ENCODE results near the gene CBFA2T3. TPM values are rescaled to one million over a fixed set of nuclear protein-coding genes. Genes with fewer than 3 reads are reported as not detected.

The CBFA2T3 gene
- total RNA-seq, 1 donor, result 1.3 TPM

- Histone ChIP-seq H3K9me3 (ENCODE audit: low read depth, low read length) (no peaks in the 10 kb centered on the region), H3K27me3 (ENCODE audit: insufficient read depth, low read length) (no peaks in the 10 kb centered on the region), H3K4me1 (ENCODE audit: insufficient read depth, low read length) (peaks cover 21% of the 10 kb centered on the region), H3K4me3 (ENCODE audit: low read length) (no peak overlapping the region)
Observed at GRCh38 chr16:88993166-88993761, 16.3 kb upstream of the CBFA2T3 start.

- Histone ChIP-seq H3K4me1 (ENCODE audit: insufficient read depth, low read length) (peaks cover 21% of the 10 kb centered on the region), H3K27me3 (ENCODE audit: insufficient read depth, low read length) (no peaks in the 10 kb centered on the region), H3K4me3 (ENCODE audit: low read length) (no peak overlapping the region), H3K9me3 (ENCODE audit: low read depth, low read length) (no peaks in the 10 kb centered on the region)
Observed at GRCh38 chr16:88992351-88993165, 15.6 kb upstream of the CBFA2T3 start.

DNA sequence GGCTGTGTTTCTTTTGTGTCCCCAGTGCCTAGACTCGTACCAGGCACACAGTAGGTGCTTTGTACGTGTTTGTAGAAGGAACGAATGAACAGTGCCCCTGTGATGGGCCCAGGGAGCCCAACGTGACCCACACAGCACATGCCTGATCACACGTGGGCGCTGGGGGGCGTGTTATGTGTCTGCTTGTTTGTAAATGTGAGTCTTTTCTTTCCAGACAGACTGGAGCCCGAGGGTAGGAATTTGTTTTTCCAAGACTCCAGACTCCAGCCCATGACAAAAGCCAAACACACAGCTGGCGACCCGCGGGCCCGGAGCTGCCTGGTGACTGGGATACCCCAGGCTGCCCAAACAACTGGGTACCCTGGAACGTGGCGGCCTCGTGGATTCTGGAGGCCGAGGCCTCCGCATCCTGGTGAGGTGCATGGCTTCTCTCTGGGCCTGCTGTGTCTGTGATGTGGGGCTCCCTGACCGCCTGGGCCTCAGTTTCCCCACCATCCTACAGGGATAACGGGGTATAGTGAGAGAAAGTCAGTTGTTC is 14.9 kb upstream of the CBFA2T3 start:
- H3K4me1 ChIP-seq (ENCODE audit: insufficient read depth, low read length), result peaks cover 21% of the 10 kb centered on the region
- no peak overlapping the region for H3K4me3 ChIP-seq (ENCODE audit: low read length)
- no peaks in the 10 kb centered on the region for H3K27me3 ChIP-seq (ENCODE audit: insufficient read depth, low read length)
- H3K9me3 ChIP-seq (ENCODE audit: low read depth, low read length), result no peaks in the 10 kb centered on the region

- Histone ChIP-seq H3K9me3 (ENCODE audit: low read depth, low read length) (no peaks in the 10 kb centered on the region), H3K4me1 (ENCODE audit: insufficient read depth, low read length) (peaks cover 21% of the 10 kb centered on the region), H3K4me3 (ENCODE audit: low read length) (no peak overlapping the region), H3K27me3 (ENCODE audit: insufficient read depth, low read length) (no peaks in the 10 kb centered on the region)
Observed at GRCh38 chr16:88989852-88990547, 13.0 kb upstream of the CBFA2T3 start.

DNA sequence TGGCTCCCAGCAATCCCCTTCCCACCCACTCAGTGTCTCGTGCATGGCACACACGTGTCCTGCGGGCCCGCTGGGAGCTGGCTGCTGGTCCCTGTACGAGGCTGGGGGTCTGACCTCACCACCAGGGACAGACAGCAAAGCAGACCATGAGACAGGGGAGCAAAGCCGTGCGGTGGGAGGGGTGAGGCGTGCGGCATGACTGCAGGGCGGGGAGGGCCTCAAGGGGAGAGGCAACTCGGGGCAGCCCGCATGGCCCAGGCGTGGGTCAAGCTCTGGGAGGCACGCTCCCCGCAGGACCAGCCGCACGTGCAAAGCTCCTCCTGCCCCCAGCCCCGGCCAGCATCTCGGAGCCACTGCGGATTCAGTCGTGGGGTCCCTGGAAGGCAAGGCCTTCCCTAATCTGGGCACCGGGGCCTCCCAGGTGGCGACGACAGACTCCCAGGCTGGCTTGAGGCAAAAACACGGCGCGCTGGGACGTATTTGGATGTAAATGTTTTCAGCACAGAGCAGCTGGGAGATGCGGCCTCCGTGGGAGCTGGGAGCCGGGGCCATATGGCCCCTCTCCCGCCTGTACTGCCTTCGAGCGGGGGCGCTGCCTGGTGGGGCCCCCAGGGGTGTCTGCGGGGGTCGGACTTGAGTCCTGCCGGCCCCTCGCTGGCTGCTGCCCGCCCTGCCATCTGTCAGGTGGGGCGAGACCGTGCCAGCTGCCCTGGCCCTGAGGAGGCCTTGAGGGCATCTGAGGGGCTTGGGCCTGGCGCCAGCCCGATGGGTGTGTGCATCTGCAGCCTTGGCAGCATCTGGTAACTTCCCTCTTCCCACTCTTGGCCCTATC is 12.2 kb upstream of the CBFA2T3 start:
- Histone ChIP-seq H3K4me1 (ENCODE audit: insufficient read depth, low read length) (peaks cover 27% of the 10 kb centered on the region), H3K9me3 (ENCODE audit: low read depth, low read length) (no peaks in the 10 kb centered on the region), H3K27me3 (ENCODE audit: insufficient read depth, low read length) (no peaks in the 10 kb centered on the region), H3K4me3 (ENCODE audit: low read length) (no peak overlapping the region)

DNA sequence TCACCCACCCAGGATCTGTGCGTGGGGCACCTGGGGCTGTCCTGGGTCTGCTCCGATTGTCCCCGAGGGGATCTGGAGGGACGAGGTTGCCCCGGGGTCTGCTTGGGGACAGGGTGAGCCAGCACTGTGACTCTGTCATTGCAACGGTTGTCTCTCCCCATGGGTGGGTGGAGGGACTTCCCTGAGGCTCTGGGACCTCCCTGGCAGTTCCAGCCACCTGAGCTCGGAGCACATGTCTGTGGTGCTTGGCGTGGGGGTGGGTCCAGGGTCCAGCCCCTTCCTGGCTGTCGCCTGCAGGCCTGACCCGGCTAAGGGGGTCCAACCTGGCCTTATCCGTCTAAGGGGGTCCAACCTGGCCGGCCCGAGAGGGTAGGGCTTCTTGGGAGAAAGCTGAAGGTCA is 8.5 kb upstream of the CBFA2T3 start:
- Histone ChIP-seq H3K4me3 (ENCODE audit: low read length) (no peak overlapping the region), H3K4me1 (ENCODE audit: insufficient read depth, low read length) (peaks cover 13% of the 10 kb centered on the region), H3K27me3 (ENCODE audit: insufficient read depth, low read length) (no peaks in the 10 kb centered on the region), H3K9me3 (ENCODE audit: low read depth, low read length) (no peaks in the 10 kb centered on the region)

DNA sequence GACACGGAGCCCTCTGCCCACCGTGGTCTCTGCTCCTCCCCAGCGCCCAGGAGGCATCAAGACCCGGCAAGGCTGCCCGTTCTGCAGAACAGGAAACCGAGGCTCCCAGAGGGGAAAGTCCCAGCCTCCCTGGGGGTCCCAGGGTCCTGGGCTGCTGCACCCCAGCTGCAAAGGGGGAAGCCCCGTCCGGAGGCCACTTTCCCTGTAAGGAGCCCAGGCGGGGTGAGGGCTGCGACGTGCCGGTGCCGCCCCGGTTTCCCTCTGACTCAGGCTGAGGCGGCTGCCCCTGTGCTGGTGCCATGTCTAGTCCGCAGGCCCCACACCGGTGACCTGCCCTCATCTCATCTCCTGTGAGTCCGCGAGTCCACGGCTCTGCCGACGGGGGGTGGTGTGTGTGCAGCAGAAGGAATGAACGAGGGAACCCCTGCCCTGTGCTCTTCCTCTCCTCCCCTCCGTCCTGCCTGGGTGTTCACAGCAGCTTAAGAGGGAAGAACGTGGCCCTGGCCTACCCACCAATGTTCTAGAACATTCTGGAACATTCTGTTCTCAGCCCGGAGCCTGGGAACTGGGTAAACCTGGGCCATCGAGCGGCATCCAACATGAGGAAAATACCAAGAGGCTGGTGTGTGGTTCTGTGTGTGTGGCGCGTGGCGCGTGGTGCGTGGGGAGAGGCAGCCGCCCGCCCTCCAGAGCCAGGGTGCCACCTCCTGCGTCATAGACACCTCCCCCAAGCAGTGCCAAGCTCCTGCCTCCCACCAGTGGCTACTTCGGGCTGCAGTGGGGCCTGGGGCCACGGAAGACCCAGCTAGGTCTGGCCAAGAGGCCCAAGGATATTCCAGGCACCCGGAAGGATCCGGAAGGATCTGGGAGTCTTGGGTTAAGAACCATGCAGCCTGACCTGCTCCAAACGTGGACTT is 7.0 kb upstream of the CBFA2T3 start:
- H3K4me3 ChIP-seq (ENCODE audit: low read length), result no peak overlapping the region
- H3K9me3 ChIP-seq (ENCODE audit: low read depth, low read length), result no peaks in the 10 kb centered on the region
- H3K4me1 ChIP-seq (ENCODE audit: insufficient read depth, low read length), result peaks cover 16% of the 10 kb centered on the region
- no peaks in the 10 kb centered on the region for H3K27me3 ChIP-seq (ENCODE audit: insufficient read depth, low read length)

DNA sequence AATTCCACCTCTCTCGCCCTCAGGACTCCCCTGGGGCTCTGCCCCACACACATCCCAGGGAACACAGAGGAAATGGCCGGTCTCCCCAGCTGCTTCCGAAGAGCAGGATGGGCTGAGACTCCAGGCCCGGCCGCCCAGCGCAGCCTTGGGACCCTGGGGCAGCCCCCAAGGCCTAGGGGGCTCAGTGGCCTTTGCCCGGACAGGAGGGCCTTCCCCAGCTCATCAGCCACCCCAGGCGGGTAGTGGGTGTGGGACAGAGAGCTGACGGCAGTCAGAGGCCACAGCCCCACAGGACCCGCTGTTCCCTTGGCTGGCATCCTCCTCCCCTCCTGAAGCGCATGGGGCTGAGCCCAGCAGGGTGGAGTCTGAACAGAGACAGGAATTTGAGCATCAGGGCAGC is 6.2 kb upstream of the CBFA2T3 start:
- Histone ChIP-seq H3K4me1 (ENCODE audit: insufficient read depth, low read length) (peaks cover 25% of the 10 kb centered on the region), H3K9me3 (ENCODE audit: low read depth, low read length) (no peaks in the 10 kb centered on the region), H3K27me3 (ENCODE audit: insufficient read depth, low read length) (no peaks in the 10 kb centered on the region), H3K4me3 (ENCODE audit: low read length) (no peak overlapping the region)

DNA sequence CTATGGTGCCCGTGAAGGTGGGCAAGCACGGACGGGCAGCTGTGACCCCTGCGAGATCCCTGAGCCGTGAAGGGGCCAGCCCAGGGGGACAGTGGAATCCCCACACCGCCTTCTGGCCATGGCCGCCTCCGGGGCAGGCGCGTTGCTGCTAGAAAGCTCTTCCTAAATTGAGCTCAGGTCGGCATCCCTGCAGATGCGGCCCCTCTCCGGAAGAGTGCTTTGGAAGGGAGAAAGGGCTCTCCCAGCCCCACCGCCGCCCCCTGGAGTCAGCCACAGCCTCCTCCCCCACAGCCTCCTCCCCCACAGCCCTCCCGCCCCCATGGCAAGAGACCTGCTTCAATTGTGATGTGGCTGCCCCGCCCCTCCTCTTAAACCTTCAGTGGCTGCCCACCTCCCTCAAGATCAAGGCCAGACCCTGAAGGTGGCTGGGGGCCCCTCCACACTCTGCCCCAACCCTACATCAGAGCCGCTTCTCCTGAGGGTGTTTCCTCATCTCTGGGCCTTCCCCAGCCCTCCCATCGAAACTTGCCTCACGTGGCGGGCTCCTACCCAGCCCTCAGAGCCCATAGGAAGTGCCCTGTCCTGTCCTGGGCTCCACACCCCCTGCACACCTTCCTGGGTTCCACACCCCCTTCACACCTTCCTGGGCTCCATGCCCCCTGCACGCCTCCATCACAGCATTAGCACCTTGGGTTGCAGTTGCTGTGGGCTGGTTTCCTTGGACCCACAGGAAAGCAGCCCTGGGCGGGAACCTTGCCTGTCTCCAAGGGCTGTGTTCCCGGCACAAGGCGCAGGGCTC is 5.5 kb upstream of the CBFA2T3 start:
- Histone ChIP-seq H3K27me3 (ENCODE audit: insufficient read depth, low read length) (no peaks in the 10 kb centered on the region), H3K4me1 (ENCODE audit: insufficient read depth, low read length) (peaks cover 32% of the 10 kb centered on the region)

GRCh38 chr16:88979353-88980015 is 2.5 kb upstream of the CBFA2T3 start:
- Histone ChIP-seq H3K4me1 (ENCODE audit: insufficient read depth, low read length) (peaks cover 41% of the 10 kb centered on the region), H3K27me3 (ENCODE audit: insufficient read depth, low read length) (no peaks in the 10 kb centered on the region), H3K9me3 (ENCODE audit: low read depth, low read length) (no peaks in the 10 kb centered on the region), H3K4me3 (ENCODE audit: low read length) (no peak overlapping the region)

More for the DNA sequence above, 5.5 kb upstream of the CBFA2T3 start:
- no peaks in the 10 kb centered on the region for H3K9me3 ChIP-seq (ENCODE audit: low read depth, low read length)
- no peak overlapping the region for H3K4me3 ChIP-seq (ENCODE audit: low read length)

DNA sequence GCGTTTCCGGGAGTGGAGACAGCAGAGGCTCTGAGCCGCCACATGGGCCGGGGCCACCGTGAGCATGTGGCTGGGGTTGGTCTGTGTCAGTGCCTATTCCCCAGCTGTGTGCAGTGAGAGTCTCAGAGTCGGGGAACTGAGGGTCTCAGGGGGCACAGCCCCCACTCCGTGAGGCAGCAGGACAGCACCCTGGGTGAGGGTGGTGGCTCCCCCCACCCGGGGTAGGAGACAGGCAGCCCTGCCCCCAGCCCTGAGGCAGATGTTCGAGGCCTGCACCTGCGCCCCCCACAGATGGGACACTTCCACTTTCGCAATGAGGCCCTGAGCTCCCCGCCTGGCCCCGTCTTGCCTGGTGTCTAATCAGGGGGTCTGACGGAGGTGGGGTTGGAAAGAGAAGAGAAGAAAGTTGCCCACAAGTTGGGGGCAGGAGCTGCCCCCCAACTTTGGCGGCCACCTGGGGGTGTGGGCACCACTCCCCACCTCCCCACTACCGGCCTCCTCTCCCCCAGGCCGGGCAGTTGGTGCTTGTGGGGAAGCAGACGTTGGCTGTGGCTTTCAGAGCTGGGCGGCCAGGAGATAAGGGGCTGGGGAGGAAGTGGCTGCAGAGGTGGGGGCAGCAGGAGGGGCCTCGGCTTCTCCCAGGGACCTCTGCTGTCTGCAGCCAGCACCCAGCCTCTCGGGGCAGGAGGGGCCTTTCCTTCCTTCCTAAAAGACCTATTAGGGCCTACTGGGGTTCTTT is 1.8 kb upstream of the CBFA2T3 start:
- H3K4me1 ChIP-seq (ENCODE audit: insufficient read depth, low read length), result peaks cover 41% of the 10 kb centered on the region
- no peak overlapping the region for H3K4me3 ChIP-seq (ENCODE audit: low read length)
- H3K27me3 ChIP-seq (ENCODE audit: insufficient read depth, low read length), result no peaks in the 10 kb centered on the region
- no peaks in the 10 kb centered on the region for H3K9me3 ChIP-seq (ENCODE audit: low read depth, low read length)

- Histone ChIP-seq H3K4me3 (ENCODE audit: low read length) (no peak overlapping the region), H3K27me3 (ENCODE audit: insufficient read depth, low read length) (no peaks in the 10 kb centered on the region), H3K4me1 (ENCODE audit: insufficient read depth, low read length) (peaks cover 49% of the 10 kb centered on the region), H3K9me3 (ENCODE audit: low read depth, low read length) (no peaks in the 10 kb centered on the region)
Observed at GRCh38 chr16:88977812-88978607, 1.0 kb upstream of the CBFA2T3 start.
